ACC112 (cell line): Measurements from ENCODE around the gene ITK.
A peak's percentile ranks its signal among the peaks of the same experiment; 100 is the strongest.

ENCODE experiments used
- H2AFZ ChIP-seq: fragments of 200-600 bp; sonication (generic); one replicate; pipeline ENCODE4 v1.6.0; 2017; ENCODE audit warnings: antibody characterized with exemption, low read length; ENCODE audit not compliant: unreplicated experiment
- H3K27ac ChIP-seq: fragments of 200-600 bp; sonication (generic); 2 replicates; pipeline ENCODE4 v1.5.1; 2014; ENCODE audit warnings: low read depth, mild to moderate bottlenecking, antibody characterized with exemption, low read length, moderate library complexity
- H3K27me3 ChIP-seq: fragments of 200-600 bp; sonication (generic); 2 replicates; pipeline ENCODE4 v1.6.1; 2014; ENCODE audit warnings: mild to moderate bottlenecking, antibody characterized with exemption, low read length, moderate library complexity, mixed read lengths; ENCODE audit not compliant: insufficient read depth
- H3K36me3 ChIP-seq: fragments of 200-600 bp; sonication (generic); 2 replicates; pipeline ENCODE4 v1.6.1; 2016; ENCODE audit warnings: mild to moderate bottlenecking, antibody characterized with exemption, low read length, moderate library complexity, mixed read lengths; ENCODE audit not compliant: insufficient read depth
- H3K4me1 ChIP-seq: fragments of 200-600 bp; sonication (generic); one replicate; pipeline ENCODE4 v1.6.1; 2016; ENCODE audit warnings: low read length, mixed read lengths; ENCODE audit not compliant: insufficient read depth, unreplicated experiment, control insufficient read depth
- H3K4me3 ChIP-seq: fragments of 200-600 bp; sonication (generic); 2 replicates; pipeline ENCODE4 v1.5.1; 2014; ENCODE audit warnings: mild to moderate bottlenecking, low read depth, low read length
- H3K79me2 ChIP-seq: fragments of 200-600 bp; sonication (generic); one replicate; pipeline ENCODE4 v1.6.0; 2016; ENCODE audit warnings: low read length; ENCODE audit not compliant: control insufficient read depth, unreplicated experiment, insufficient read depth

The ITK gene

DNA sequence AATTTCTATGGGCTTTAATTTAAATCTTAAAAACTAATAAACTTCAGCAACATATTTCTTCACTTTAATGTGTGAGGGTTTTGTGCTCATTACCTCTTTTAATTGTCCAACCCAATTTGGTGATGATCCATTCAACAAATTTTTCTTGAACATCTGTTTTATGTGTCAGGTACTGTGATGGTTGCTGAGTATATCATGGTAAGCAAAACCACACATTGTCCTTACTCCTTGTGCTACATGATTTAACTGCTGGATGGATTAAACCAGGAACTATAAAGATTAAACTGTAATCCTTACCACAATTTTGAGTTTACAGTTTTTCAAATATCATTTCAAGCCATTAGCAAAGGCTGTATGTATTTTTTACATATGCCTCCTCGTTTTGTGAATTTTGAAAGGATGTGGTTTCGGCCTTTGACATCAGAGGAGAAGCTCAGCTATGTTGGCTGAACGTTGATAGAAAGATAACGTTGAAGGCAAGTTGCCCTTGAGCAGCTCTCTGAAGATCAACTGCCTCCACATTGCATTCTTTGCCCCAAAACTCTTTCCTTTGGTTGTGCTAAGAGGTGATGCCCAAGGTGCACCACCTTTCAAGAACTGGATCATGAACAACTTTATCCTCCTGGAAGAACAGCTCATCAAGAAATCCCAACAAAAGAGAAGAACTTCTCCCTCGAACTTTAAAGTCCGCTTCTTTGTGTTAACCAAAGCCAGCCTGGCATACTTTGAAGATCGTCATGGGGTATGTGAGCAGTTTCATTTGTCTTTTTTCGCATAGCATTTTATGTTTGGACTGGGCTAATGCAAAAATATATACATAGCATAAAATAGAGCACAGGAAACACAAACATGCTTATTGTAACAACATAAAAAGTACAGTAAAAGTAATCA, at the start of gene ITK:
ITK (plus strand) TSS at position 467 of the 891 bp plus-strand sequence; CDS start at position 605, 138 bp downstream.
- H2AFZ ChIP-seq, result no peak within 1 kb of the TSS
- no peaks in the 10 kb centered on the region for H3K4me1 ChIP-seq
- H3K27ac ChIP-seq, result no peak within 1 kb of the TSS
- H3K79me2 ChIP-seq, result no peaks in the 10 kb centered on the region
- no peak within 1 kb of the TSS for H3K4me3 ChIP-seq
- peaks cover 61% of the 10 kb centered on the region for H3K27me3 ChIP-seq
- H3K36me3 ChIP-seq, result no peaks in the 10 kb centered on the region

DNA sequence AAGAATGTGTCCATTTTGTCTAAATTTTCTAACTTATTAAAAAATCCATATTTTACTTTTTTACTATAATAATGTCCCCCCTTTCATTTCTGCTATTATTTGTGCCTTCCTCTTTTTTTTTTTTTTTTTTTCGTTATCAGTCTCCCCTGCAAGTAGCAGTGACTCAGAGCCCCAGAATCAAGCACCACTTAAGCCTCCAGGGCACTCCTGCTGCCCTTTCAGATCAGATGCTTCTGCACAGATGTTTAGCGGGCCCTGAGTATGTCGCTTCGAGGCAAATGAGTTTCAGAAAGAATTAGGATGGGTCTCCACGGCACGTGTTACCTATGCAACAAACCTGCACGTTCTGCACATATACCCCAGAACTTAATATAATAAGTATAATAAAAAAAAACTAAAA, 49.7 kb upstream of the ITK start:
- Histone ChIP-seq H3K27ac (no peak overlapping the region), H3K27me3 (no peaks in the 10 kb centered on the region), H2AFZ (no peak overlapping the region), H3K79me2 (no peaks in the 10 kb centered on the region), H3K4me1 (no peaks in the 10 kb centered on the region), H3K36me3 (no peaks in the 10 kb centered on the region), H3K4me3 (no peak overlapping the region)

DNA sequence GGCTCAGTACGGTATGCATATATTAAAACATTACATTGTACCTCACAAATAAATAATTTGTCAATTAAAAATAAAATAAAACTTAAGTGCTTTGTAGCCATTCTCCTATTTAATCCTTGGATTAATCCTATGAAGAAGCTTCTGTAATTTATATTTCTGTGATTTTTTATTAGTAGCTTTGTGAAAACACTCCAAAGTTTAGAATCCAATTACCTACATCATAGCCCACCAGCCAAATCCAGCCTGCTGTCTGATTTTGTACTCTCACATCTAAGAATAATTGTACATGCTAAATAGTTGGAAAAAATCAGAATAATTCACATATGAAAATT, 48.4 kb upstream of the ITK start:
- Histone ChIP-seq H3K27ac (no peak overlapping the region), H3K79me2 (no peaks in the 10 kb centered on the region), H3K4me3 (no peak overlapping the region), H3K27me3 (no peaks in the 10 kb centered on the region), H2AFZ (no peak overlapping the region), H3K4me1 (no peaks in the 10 kb centered on the region), H3K36me3 (no peaks in the 10 kb centered on the region)

DNA sequence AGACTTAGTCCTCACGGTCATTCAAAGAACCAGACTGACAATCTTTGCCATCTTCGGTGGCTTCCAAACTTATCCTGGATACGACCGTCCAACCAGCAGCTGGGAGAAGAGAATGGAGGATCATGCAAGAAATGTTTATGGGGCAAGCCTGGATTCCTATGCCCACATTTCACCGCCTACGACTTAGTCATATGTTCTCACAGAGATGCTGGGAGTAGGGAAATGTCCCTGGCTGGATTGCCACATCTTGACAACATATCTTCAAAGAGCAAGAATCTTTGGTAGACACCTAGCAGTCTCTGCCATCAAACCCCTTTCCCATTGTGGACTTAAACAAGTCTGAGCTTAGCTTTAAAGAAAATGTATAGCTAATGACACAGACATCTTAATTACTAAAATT, 42.9 kb upstream of the ITK start:
- Histone ChIP-seq H3K27ac (no peak overlapping the region), H3K36me3 (peaks cover 18% of the 10 kb centered on the region), H3K4me1 (peaks cover 9% of the 10 kb centered on the region), H3K27me3 (no peaks in the 10 kb centered on the region), H2AFZ (no peak overlapping the region), H3K4me3 (no peak overlapping the region), H3K79me2 (peaks cover 37% of the 10 kb centered on the region)

DNA sequence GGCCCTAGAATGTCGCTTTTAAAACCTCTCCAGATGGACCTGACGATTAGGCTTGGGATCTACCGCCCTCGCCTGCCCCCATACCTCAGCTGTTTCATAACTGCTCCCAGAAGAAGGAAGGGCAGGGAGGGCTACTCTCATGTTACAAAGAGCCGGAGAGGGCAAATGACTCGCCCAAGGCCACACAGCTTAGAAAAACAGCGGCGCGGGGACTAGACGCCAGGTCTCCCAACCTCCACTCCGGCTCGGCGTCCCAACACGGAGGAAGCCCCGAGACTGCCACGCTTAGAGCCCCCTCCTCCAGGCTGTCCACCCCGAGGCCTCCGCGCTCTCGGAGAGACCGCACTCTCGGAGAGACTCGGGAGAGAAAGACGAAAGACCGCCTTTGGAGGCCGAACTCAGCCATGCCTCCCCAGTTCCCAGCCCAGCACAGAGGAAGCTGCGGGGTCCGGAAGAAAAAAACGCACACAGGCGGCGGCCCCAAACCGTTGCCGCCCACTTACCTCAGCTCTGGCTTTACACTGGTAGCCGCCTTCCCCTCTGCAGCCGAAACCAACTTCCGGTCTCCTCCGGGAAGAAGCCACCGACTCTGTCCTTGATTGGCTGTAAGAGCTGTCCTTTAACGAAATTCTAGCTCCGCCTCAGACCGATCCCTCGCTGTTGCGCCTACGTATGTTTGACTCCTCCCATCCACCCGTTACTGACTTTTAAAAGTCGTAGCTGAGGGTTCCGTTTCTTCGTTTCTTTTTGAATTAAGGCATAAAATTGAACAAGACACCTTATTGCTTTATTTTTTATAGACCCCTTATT, 38.1 kb upstream of the ITK start, which contains the start of gene MED7:
MED7 (minus strand) TSS at position 549 of the 810 bp plus-strand sequence. CDS start 3,434 bp downstream, outside the sequence.
- peak within 1 kb of the TSS; percentile 86 for H3K4me3 ChIP-seq
- peak within 1 kb of the TSS; percentile 53 for H3K27ac ChIP-seq
- peaks cover 16% of the 10 kb centered on the region for H3K36me3 ChIP-seq
- H3K27me3 ChIP-seq, result no peaks in the 10 kb centered on the region
- peaks cover 37% of the 10 kb centered on the region for H3K79me2 ChIP-seq
- peaks cover 9% of the 10 kb centered on the region for H3K4me1 ChIP-seq
- H2AFZ ChIP-seq, result peak within 1 kb of the TSS; percentile 94

DNA sequence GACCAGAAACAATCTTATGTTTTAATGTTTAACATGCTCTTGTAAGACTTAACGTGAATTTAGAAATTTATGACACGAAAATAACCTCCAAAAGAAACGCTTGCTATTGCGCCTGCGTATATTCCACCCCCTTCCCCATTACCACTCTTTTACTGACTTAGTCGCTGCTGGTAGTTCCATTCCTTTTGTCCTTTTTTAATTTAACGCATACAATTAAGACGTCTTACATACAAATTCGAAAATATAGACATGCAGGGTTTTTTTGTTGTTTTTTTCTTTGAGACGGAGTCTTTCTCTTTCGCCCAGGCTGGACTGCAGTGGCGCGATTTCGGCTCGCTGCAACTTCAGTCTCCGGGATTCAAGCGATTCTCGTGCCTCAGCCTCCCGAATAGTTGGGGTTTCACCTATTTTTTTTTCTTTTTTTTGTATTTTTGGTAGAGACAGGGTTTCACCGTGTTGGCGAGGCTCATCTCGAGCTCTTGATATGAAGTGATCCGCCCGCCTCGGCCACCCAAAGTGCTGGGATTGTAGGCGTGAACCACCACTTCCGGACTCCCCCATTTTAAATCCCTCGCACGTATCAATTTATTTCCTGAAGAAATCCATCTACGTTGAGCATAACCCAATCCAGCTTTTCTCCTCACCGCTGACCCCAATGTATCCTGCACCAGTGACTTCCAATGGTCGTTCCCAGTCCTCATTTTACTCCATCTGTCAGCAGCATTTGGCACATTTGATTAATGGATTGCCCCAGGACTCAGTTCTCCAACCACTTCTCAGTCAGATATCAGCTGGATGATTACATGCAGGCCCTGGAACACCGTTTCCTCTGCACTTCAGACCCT, 37.3 kb upstream of the ITK start:
- Histone ChIP-seq H3K27ac (peak overlapping the region; percentile 42), H2AFZ (peak overlapping the region; percentile 94), H3K79me2 (peaks cover 32% of the 10 kb centered on the region), H3K4me1 (peaks cover 9% of the 10 kb centered on the region), H3K36me3 (peaks cover 11% of the 10 kb centered on the region), H3K27me3 (no peaks in the 10 kb centered on the region), H3K4me3 (peak overlapping the region; percentile 86)

DNA sequence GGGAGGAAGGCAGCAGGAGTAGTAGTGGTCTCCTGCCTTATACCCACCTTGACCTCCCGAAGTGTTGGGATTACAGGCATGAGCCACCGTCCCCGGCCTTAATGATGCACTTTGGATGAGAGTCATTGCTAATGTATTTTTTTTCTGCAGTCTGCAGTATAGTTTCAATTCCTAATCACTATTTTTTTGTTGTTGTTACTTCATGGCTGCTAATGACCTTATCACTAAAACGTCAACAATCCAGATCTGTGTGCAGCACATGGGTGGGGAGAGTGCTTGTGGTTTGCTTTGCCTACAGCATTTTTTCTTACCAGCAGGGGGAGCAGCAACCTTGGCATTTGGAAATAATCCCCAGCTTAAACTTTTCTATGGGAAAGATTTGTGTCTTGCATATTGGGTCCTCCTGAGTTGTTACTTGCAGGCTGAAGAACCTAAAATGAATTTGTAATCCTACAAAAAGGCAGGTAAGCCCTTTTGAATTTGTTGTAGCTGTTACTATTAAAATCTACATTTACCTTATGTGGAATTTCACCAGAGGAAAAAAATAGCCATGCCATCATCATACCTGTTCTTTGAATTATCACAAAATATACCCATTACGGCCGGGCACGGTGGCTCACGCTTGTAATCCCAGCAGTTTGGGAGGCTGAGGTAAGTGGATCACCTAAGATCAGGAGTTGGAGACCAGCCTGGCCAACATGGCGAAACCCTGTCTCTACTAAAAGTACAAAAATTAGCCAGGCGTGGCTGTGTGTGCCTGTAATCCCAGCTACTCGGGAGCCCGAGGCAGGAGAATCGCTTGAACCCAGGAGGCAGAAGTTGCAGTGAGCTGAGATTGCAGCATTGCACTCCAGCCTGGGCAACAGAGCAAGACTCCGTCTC, 31.7 kb upstream of the ITK start:
- Histone ChIP-seq H3K36me3 (no peaks in the 10 kb centered on the region), H3K27ac (no peak overlapping the region), H3K79me2 (no peaks in the 10 kb centered on the region), H3K4me1 (no peaks in the 10 kb centered on the region), H3K4me3 (no peak overlapping the region), H2AFZ (no peak overlapping the region), H3K27me3 (peaks cover 4% of the 10 kb centered on the region; the same call in 1 of the 2 replicates)

DNA sequence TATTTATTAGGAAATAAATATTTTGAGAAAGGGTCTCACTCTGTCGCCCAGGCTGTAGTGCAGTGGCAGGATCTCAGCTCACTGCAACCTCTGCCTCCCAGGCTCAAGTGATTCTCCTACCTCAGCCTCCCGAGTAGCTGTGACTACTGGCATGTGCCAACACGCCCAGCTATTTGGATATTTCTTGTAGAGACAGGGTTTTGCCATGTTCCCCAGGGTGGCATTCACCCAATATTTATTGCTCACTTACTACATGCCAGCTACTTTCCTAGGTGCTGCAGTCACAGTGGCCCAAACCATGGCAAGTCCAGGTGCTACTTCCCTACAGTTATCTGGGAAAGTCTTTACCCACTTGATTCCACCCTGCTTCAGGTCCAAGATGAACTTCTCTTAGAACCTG, 29.6 kb upstream of the ITK start:
- H3K4me1 ChIP-seq, result no peaks in the 10 kb centered on the region
- H3K79me2 ChIP-seq, result no peaks in the 10 kb centered on the region
- no peak overlapping the region for H3K4me3 ChIP-seq
- no peaks in the 10 kb centered on the region for H3K36me3 ChIP-seq
- no peak overlapping the region for H3K27ac ChIP-seq
- H3K27me3 ChIP-seq, result peaks cover 4% of the 10 kb centered on the region; the same call in 1 of the 2 replicates
- no peak overlapping the region for H2AFZ ChIP-seq

DNA sequence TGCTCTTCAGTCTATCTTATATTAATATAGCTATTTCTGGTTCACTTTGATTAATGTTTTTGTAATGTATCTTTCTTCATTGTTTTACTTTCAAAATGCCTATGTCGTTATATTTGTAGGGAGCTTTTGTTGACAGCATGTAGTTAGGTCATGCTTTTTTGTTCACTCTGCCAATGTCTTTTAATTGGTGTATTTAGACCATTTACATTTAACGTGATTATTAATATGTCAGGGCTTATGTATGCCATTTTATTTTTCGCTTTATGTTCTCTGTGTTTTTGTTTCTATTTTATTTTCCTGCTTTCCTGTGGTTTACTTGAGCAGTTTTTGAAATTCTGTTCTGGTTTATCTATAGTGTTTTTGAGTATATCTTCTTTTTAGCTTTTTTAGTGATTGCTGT, 25.3 kb upstream of the ITK start:
- no peak overlapping the region for H2AFZ ChIP-seq
- H3K79me2 ChIP-seq, result no peaks in the 10 kb centered on the region
- no peak overlapping the region for H3K4me3 ChIP-seq
- no peak overlapping the region for H3K27ac ChIP-seq
- peaks cover 20% of the 10 kb centered on the region for H3K27me3 ChIP-seq
- no peaks in the 10 kb centered on the region for H3K36me3 ChIP-seq
- no peaks in the 10 kb centered on the region for H3K4me1 ChIP-seq
